COLO668 (cell line): ENCODE results near the gene PHF21A.
A peak's percentile ranks its signal among the peaks of the same experiment; 100 is the strongest.
"Not testable (repeated sequence)": the region's sequence is repeated elsewhere in the genome, so short reads cannot be mapped to it uniquely, and the experiment has no call there.

Source experiments
- DNase-seq: peaks from one replicate; lab custom pipeline; 2025; ENCODE audit not compliant: unreplicated experiment; lab: John Stamatoyannopoulos, UW

PHF21A gene

GRCh38 chr11:45906096-45906682, 215.1 kb downstream of the PHF21A start:
- no peak for DNase-seq

- DNase-seq: not testable (repeated sequence)
Observed at GRCh38 chr11:45905576-45905975, 215.7 kb downstream of the PHF21A start.

- no peak for DNase-seq
Observed at GRCh38 chr11:45905095-45905494, 216.2 kb downstream of the PHF21A start.

GRCh38 chr11:45904309-45904915, 216.8 kb downstream of the PHF21A start:
- no peak for DNase-seq

- no peak for DNase-seq
Observed at GRCh38 chr11:45902452-45903380, 218.5 kb downstream of the PHF21A start.

GRCh38 chr11:45901626-45902025, 219.6 kb downstream of the PHF21A start:
- DNase-seq: no peak

- DNase-seq: no peak
Observed at GRCh38 chr11:45900916-45901617, 220.2 kb downstream of the PHF21A start.

- not testable (repeated sequence) for DNase-seq
Observed at GRCh38 chr11:45900175-45900800, 221.0 kb downstream of the PHF21A start.

- DNase-seq: peak; percentile 97
Observed at GRCh38 chr11:45899448-45900174, 221.6 kb downstream of the PHF21A start.

- DNase-seq: no peak
Observed at GRCh38 chr11:45899086-45899447, 222.2 kb downstream of the PHF21A start.

- peak; percentile 28 for DNase-seq
Observed at GRCh38 chr11:45897556-45897955, 223.7 kb downstream of the PHF21A start.

- peak; percentile 95 for DNase-seq
Observed at GRCh38 chr11:45896422-45896984, 224.8 kb downstream of the PHF21A start.

- DNase-seq: peak; percentile 38
Observed at GRCh38 chr11:45895553-45896259, 225.5 kb downstream of the PHF21A start.

GRCh38 chr11:45894555-45895247, 226.6 kb downstream of the PHF21A start:
- DNase-seq: no peak

GRCh38 chr11:45892856-45893255, 228.4 kb downstream of the PHF21A start:
- DNase-seq: no peak

GRCh38 chr11:45890886-45891550, 230.2 kb downstream of the PHF21A start:
- no peak for DNase-seq

GRCh38 chr11:45889966-45890365, 231.3 kb downstream of the PHF21A start:
- DNase-seq: no peak

GRCh38 chr11:45889555-45889954, 231.7 kb downstream of the PHF21A start:
- DNase-seq: no peak
